ENCODE results near the gene KIAA0232. TPM values are rescaled to one million over a fixed set of nuclear protein-coding genes. Genes with fewer than 3 reads are reported as not detected.

The KIAA0232 gene
- total RNA-seq, 2 experiments from 2014 or later, result 12.8 to 13.3 TPM

GRCh38 chr4:6781113-6781512 is 1.4 kb upstream of the KIAA0232 start:
- Mint-ChIP-seq H3K27ac (peak overlapping the region; percentile 71), H3K9me3 (no peaks in the 10 kb centered on the region), H3K27me3 (no peaks in the 10 kb centered on the region), H3K4me1 (ENCODE audit: low read depth) (peaks cover 71% of the 10 kb centered on the region), H3K4me3 (peak overlapping the region; percentile 59), H3K36me3 (ENCODE audit: low read depth) (peaks cover 1% of the 10 kb centered on the region)
- TF ChIP-seq CTCF (IDR thresholded peaks at IDR 0.05), result no peak
- DNase-seq, result no peak
- ChIA-PET POLR2A (interaction anchor here (1.0 to 5.5 kb wide), 6 partner anchors 10 to 129 kb away, joined by 3 to 28 read pairs (median 10); partner anchors contain the start of genes BLOC1S4 and TBC1D14), CTCF (interaction anchor here (1.0 to 3.3 kb wide), 5 partner anchors 12 to 92 kb away, joined by 3 to 19 read pairs (median 4); no protein-coding TSS in a partner anchor)
- no peak for ATAC-seq
- intact Hi-C loops (cut with micrococcal nuclease), result loop anchor here (5.0 kb wide), 1 partner anchor 91 kb away; no protein-coding TSS in a partner anchor

- Mint-ChIP-seq H3K27me3 (no peaks in the 10 kb centered on the region), H3K27ac (peak overlapping the region; percentile 71), H3K4me1 (ENCODE audit: low read depth) (peaks cover 71% of the 10 kb centered on the region), H3K9me3 (no peaks in the 10 kb centered on the region), H3K36me3 (ENCODE audit: low read depth) (peaks cover 1% of the 10 kb centered on the region), H3K4me3 (peak overlapping the region; percentile 59)
- ATAC-seq (no peak), DNase-seq (no peak)
- intact Hi-C loops (cut with micrococcal nuclease), result loop anchor here (5.0 kb wide), 1 partner anchor 91 kb away; no protein-coding TSS in a partner anchor
- TF ChIP-seq CTCF (IDR thresholded peaks at IDR 0.05), result no peak
- ChIA-PET CTCF (interaction anchor here (1.0 to 3.3 kb wide), 4 partner anchors 13 to 91 kb away, joined by 3 to 19 read pairs (median 4); no protein-coding TSS in a partner anchor), POLR2A (interaction anchor here (0.5 to 5.5 kb wide), 7 partner anchors 14 to 141 kb away, joined by 3 to 28 read pairs (median 8); partner anchors contain the start of genes BLOC1S4, MRFAP1 and TBC1D14)
These were observed 966 bp upstream of the KIAA0232 start for GRCh38 chr4:6781561-6781960.

GRCh38 chr4:6782846-6783110 is 251 bp downstream of the KIAA0232 start:
- no peaks in the 10 kb centered on the region for H3K9me3 Mint-ChIP-seq
- peaks cover 5% of the 10 kb centered on the region for H3K36me3 Mint-ChIP-seq (ENCODE audit: low read depth)
- H3K4me1 Mint-ChIP-seq (ENCODE audit: low read depth), result peaks cover 68% of the 10 kb centered on the region
- TF ChIP-seq CTCF (IDR thresholded peaks at IDR 0.05), result no peak
- DNase-seq (no peak), ATAC-seq (no peak)
- ChIA-PET POLR2A (interaction anchor here (1.0 to 5.5 kb wide), 5 partner anchors 65 to 142 kb away, joined by 4 to 28 read pairs (median 12); partner anchors contain the start of genes BLOC1S4, MRFAP1 and TBC1D14), CTCF (interaction anchor here (0.7 to 2.1 kb wide), 6 partner anchors 14 to 287 kb away, joined by 3 to 8 read pairs (median 4); no protein-coding TSS in a partner anchor)
- H3K4me3 Mint-ChIP-seq, result peak overlapping the region; percentile 71
- H3K27me3 Mint-ChIP-seq, result no peaks in the 10 kb centered on the region
- H3K27ac Mint-ChIP-seq, result no peak overlapping the region
- intact Hi-C loops (cut with micrococcal nuclease), result loop anchor here (5.0 kb wide), 1 partner anchor 90 kb away; no protein-coding TSS in a partner anchor

- Mint-ChIP-seq H3K9me3 (no peaks in the 10 kb centered on the region), H3K27ac (peak overlapping the region; percentile 76), H3K4me3 (peak overlapping the region; percentile 84), H3K27me3 (no peaks in the 10 kb centered on the region), H3K36me3 (ENCODE audit: low read depth) (peaks cover 7% of the 10 kb centered on the region), H3K4me1 (ENCODE audit: low read depth) (peaks cover 68% of the 10 kb centered on the region)
- ChIA-PET CTCF (interaction anchor here (0.7 to 2.9 kb wide), 13 partner anchors 11 to 288 kb away, joined by 3 to 13 read pairs (median 4); partner anchors contain the start of gene BLOC1S4), POLR2A (interaction anchor here (0.6 to 5.5 kb wide), 14 partner anchors 11 to 285 kb away, joined by 3 to 28 read pairs (median 4); partner anchors contain the start of genes BLOC1S4, GRPEL1, MRFAP1 and S100P)
- ATAC-seq, result peak; percentile 75
- intact Hi-C loops (cut with micrococcal nuclease), result loop anchor here (5.0 kb wide), 1 partner anchor 89 kb away; no protein-coding TSS in a partner anchor
- no peak for TF ChIP-seq CTCF (IDR thresholded peaks at IDR 0.05)
- DNase-seq, result peak; percentile 89
These were observed 819 bp downstream of the KIAA0232 start for GRCh38 chr4:6783111-6783981.

Measured in activated CD8-positive, alpha-beta T cell treated with anti-CD3 and anti-CD28 coated beads for 36 hours (primary cell).